ENCODE results near the gene NR4A3.

Gene NR4A3

DNA sequence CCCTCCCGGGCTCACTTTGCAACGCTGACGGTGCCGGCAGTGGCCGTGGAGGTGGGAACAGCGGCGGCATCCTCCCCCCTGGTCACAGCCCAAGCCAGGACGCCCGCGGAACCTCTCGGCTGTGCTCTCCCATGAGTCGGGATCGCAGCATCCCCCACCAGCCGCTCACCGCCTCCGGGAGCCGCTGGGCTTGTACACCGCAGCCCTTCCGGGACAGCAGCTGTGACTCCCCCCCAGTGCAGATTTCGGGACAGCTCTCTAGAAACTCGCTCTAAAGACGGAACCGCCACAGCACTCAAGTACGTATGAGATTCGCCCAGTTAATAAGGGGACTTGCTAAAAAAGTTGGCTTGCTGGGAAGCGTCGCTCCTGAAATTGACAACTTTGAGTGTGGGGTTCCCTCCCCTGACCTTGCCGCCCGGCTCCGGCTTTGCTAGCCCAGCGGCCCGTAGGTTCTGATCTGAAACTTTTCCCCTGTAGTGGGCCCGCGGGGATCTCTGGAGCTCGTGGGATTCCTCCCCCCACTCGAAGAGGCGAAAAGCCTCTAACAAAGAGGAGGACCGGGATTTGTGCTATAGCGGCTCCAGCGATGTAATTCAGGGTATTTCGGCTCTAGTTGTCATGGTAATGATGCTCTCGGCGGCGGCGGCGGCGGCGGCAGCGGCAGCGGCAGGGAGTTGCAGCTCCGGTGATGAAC, 572 bp downstream of the NR4A3 start:
- in situ Hi-C loops (cut with HindIII; ENCODE audit: low pct_ligation_motif_present, low sequenced_read_pairs): no loop called here

GRCh38 chr9:99822806-99823591, 1.3 kb downstream of the NR4A3 start:
- peak overlapping the region; percentile 88 for H3K27ac ChIP-seq
- peak overlapping the region; percentile 81 for H3K4me3 ChIP-seq (ENCODE audit: low read depth, low read length)
- in situ Hi-C loops (cut with HindIII; ENCODE audit: low pct_ligation_motif_present, low sequenced_read_pairs): no loop called here
- peak; percentile 24 for DNase-seq
- TF ChIP-seq, protein P1, sequence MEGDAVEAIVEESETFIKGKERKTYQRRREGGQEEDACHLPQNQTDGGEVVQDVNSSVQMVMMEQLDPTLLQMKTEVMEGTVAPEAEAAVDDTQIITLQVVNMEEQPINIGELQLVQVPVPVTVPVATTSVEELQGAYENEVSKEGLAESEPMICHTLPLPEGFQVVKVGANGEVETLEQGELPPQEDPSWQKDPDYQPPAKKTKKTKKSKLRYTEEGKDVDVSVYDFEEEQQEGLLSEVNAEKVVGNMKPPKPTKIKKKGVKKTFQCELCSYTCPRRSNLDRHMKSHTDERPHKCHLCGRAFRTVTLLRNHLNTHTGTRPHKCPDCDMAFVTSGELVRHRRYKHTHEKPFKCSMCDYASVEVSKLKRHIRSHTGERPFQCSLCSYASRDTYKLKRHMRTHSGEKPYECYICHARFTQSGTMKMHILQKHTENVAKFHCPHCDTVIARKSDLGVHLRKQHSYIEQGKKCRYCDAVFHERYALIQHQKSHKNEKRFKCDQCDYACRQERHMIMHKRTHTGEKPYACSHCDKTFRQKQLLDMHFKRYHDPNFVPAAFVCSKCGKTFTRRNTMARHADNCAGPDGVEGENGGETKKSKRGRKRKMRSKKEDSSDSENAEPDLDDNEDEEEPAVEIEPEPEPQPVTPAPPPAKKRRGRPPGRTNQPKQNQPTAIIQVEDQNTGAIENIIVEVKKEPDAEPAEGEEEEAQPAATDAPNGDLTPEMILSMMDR (IDR thresholded peaks at IDR 0.05; ENCODE audit: low read depth, low read length, missing control alignments): no peak
- no peaks in the 10 kb centered on the region for H3K36me3 ChIP-seq (replicated peaks)
- peaks cover 7% of the 10 kb centered on the region for H3K27me3 ChIP-seq (replicated peaks)

More for the DNA sequence above, 572 bp downstream of the NR4A3 start:
- H3K36me3 ChIP-seq (replicated peaks): no peaks in the 10 kb centered on the region
- peak; percentile 53 for DNase-seq
- peaks cover 3% of the 10 kb centered on the region for H3K27me3 ChIP-seq (replicated peaks)
- peak overlapping the region; percentile 88 for H3K27ac ChIP-seq
- peak overlapping the region; percentile 81 for H3K4me3 ChIP-seq (ENCODE audit: low read depth, low read length)
- TF ChIP-seq, protein P1 (IDR thresholded peaks at IDR 0.05; ENCODE audit: low read depth, low read length, missing control alignments): no peak

DNA sequence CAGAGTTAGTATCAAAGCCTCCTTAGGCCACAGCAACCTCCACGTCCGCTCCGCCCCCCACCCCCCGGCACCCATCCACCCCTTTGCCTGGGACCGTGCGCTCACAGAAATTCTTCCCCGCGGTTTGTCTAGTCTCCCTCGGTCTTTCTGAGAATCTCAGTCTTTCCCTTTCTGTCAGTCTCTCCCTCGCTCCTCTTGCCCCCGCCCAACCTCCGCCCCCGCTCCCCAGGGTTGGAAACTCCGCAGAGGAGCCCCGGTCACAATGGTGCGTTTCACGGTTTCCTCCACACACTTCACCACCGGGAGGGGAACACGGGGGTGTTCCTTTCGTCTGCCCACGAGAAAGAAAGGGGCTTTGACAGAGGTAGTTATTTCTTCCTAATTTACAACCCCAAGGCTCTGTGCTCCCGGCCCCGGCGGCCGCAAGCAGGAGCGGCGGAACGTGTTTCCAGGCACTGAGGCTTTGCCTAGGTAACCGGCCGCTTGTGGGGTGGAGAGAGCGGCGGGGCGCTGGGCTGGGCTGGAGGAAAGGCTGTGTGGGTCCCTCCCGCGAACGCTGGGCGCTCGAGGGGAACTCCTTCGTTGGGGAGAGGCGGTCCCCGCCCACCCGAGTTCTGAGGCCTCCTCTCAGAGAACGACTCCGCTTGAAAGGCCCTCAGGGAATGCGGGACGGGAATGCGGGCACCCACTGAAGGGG, 2.1 kb downstream of the NR4A3 start:
- Histone ChIP-seq H3K27ac (no peak overlapping the region), H3K36me3 (replicated peaks) (no peaks in the 10 kb centered on the region), H3K27me3 (replicated peaks) (peaks cover 15% of the 10 kb centered on the region), H3K4me3 (ENCODE audit: low read depth, low read length) (peak overlapping the region; percentile 81)
- peak; percentile 28 for DNase-seq
- TF ChIP-seq, protein P1 (IDR thresholded peaks at IDR 0.05; ENCODE audit: low read depth, low read length, missing control alignments): no peak
- in situ Hi-C loops (cut with HindIII; ENCODE audit: low pct_ligation_motif_present, low sequenced_read_pairs): no loop called here

DNA sequence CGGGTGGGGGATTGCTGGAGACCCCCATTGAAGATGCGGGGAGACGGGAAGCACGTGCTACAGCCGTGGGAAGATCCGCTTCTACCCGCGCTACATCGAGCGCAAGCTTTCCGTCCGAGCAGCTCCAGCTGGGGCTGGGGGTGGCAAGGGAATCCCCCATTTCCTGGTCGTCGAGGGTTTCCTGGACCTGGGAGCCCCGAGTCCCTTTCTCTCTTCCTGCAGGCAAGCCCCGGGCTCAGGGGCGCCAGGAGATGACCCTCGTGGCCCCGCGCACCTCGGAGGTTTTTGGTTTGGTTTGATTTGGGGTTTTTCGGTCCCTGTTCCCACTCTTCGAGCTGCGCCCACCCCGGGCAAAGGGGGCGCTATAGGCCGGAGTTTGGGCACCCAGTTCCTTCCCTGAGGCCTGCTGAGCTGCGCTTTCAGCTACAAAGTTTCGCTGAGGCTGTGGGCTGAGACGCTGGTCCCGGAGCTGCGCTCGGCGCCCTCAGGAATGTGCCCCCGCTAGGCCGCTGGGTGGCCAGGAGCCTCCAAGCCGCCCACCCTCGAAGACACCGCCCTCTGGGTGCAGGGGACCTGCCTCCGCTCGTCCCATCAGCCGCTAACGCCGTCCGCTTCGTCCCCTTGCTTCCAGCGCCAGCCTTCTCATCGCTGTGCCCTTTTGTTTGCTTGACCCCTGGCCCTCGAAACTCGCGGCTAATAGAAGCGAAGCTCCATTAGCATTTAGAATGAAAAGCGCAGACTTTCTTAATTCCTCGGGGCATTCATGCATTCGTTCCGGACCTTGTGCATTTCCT, 2.9 kb downstream of the NR4A3 start:
- peak overlapping the region; percentile 81 for H3K4me3 ChIP-seq (ENCODE audit: low read depth, low read length)
- TF ChIP-seq, protein P1 (IDR thresholded peaks at IDR 0.05; ENCODE audit: low read depth, low read length, missing control alignments): peak; percentile 78
- DNase-seq: peak; percentile 21
- H3K36me3 ChIP-seq (replicated peaks): no peaks in the 10 kb centered on the region
- in situ Hi-C loops (cut with HindIII; ENCODE audit: low pct_ligation_motif_present, low sequenced_read_pairs): no loop called here
- peaks cover 22% of the 10 kb centered on the region for H3K27me3 ChIP-seq (replicated peaks)
- H3K27ac ChIP-seq: no peak overlapping the region
